MCF 10A (cell line): ENCODE data around the gene MRI1. TPM values are rescaled to one million over a fixed set of nuclear protein-coding genes. Genes with fewer than 3 reads are reported as not detected.

ENCODE experiments used
- BruUV-seq: library from RNA; stranded (reverse); fragments of 400-500 nt; replicated peaks from 2 replicates; lab custom pipeline; 2021; lab: Mats Ljungman, UMichigan
- CTCF ChIA-PET: fragments of 300-600 bp; sonication (Branson Sonifier 250); formaldehyde crosslinking; extraction: SDS; loops from one replicate; lab custom pipeline; 2021; ENCODE audit warnings: antibody characterized with exemption, inconsistent platforms; lab: Yijun Ruan, JAX
- POLR2A ChIA-PET: fragments of 300-600, 350-650 bp; sonication (Branson Sonifier 250); formaldehyde crosslinking; extraction: SDS; loops from one replicate; lab custom pipeline; 2020; ENCODE audit warnings: antibody characterized with exemption, inconsistent platforms; lab: Yijun Ruan, JAX
- DNase-seq: peaks from one replicate; pipeline ENCODE4 v3.0.0-alpha.2; 2018; ENCODE audit not compliant: unreplicated experiment
- H3K27ac Mint-ChIP-seq: one replicate; pipeline ENCODE4 v1.8.0; 2022; ENCODE audit warnings: mild to moderate bottlenecking, low read depth, mixed read lengths; ENCODE audit not compliant: unreplicated experiment
- H3K27me3 Mint-ChIP-seq: one replicate; pipeline ENCODE4 v1.8.0; 2022; ENCODE audit warnings: mixed read lengths; ENCODE audit not compliant: insufficient read depth, unreplicated experiment
- H3K36me3 Mint-ChIP-seq: one replicate; pipeline ENCODE4 v1.8.0; 2022; ENCODE audit warnings: mild to moderate bottlenecking, moderate library complexity, mixed read lengths; ENCODE audit not compliant: insufficient read depth, unreplicated experiment
- H3K4me1 Mint-ChIP-seq: one replicate; pipeline ENCODE4 v1.8.0; 2022; ENCODE audit warnings: mixed read lengths; ENCODE audit not compliant: insufficient read depth, unreplicated experiment
- H3K4me3 Mint-ChIP-seq: one replicate; pipeline ENCODE4 v1.8.0; 2022; ENCODE audit warnings: mild to moderate bottlenecking, moderate library complexity, mixed read lengths; ENCODE audit not compliant: unreplicated experiment
- H3K9me3 Mint-ChIP-seq: one replicate; pipeline ENCODE4 v1.8.0; 2022; ENCODE audit warnings: mixed read lengths; ENCODE audit not compliant: unreplicated experiment
- intact Hi-C: fragments of 100-400 bp; cut with micrococcal nuclease; formaldehyde crosslinking; loops from 2 replicates; pipeline ENCODE4 v1.14.1; 2022
- total RNA-seq: library from RNA; stranded (reverse); gene quantifications from 2 replicates; pipeline ENCODE4 v1.2.3, GENCODE V29; 2022
- TF ChIP-seq, protein P1 (sequence below): fragments of 200-600 bp; IDR thresholded peaks from one replicate; pipeline ENCODE4 v1.8.0; 2022; ENCODE audit warnings: antibody characterized with exemption, mild to moderate bottlenecking; ENCODE audit not compliant: unreplicated experiment

Gene MRI1
- total RNA-seq, 1 experiment from 2014 or later = 27.0 TPM

DNA sequence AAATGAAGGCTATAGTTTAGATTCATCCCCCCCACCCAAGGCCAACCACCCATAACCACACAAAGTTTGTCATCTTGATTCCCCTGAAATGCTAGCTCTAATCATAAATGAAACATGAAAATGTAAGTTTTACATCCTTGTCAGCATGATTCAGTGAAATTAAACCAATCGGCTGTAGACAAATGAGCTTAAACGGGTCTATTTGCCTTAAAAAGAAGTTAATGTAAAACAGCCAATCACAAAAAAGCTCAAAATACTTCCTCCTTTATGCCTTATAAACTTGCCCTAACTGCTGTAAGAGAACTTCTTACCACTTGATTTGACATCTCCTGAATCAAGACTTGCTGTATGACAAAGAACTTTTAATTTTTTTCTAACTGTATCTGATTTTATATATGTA lies 34.5 kb upstream of the MRI1 start:
- BruUV-seq = no TSS peak
- H3K4me3 Mint-ChIP-seq = no peak overlapping the region

DNA sequence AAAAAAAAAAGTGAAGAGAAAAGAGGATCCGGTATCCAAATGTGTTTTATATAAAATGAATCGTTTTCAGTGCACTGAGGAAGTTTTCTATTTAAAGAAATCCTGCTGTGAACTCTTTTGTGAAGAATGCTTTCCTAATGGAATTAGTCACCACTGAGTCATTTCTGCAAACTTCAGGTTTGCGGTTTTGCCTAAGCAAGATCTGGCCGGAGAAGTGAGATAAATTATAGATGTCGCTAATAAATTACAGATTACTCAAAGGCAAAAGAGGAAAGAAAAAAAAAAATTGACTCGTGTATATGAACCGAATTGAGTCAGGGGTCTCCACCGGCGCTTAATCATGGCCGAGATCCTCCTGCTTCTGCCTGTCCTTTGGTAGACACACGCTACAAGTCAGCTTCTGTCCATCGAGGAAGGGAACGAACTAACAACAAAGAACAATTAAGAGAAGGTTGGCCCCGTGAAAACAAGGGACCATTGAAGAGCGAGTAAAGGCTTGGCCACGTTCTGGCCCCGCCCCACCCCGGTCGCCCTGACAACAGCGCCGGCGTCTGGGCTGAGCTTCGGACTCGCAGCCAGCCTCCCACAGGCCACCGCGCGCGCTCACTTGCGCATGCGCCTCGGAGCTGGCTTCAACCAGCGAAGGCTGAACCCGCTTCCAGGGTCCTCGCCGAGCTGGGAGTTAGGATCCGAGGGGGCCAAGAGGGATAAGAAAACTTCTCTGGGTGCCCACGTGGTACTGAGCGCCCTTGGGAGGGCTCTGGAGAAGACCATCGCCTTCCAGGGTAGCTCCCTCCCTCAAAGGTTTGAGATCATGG lies 33.0 kb upstream of the MRI1 start:
- H3K4me1 Mint-ChIP-seq = peaks cover 18% of the 10 kb centered on the region
- peak; percentile 95 for DNase-seq
- TF ChIP-seq, protein P1, sequence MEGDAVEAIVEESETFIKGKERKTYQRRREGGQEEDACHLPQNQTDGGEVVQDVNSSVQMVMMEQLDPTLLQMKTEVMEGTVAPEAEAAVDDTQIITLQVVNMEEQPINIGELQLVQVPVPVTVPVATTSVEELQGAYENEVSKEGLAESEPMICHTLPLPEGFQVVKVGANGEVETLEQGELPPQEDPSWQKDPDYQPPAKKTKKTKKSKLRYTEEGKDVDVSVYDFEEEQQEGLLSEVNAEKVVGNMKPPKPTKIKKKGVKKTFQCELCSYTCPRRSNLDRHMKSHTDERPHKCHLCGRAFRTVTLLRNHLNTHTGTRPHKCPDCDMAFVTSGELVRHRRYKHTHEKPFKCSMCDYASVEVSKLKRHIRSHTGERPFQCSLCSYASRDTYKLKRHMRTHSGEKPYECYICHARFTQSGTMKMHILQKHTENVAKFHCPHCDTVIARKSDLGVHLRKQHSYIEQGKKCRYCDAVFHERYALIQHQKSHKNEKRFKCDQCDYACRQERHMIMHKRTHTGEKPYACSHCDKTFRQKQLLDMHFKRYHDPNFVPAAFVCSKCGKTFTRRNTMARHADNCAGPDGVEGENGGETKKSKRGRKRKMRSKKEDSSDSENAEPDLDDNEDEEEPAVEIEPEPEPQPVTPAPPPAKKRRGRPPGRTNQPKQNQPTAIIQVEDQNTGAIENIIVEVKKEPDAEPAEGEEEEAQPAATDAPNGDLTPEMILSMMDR = no peak
- peak overlapping the region; percentile 99 for H3K27ac Mint-ChIP-seq
- ChIA-PET POLR2A (interaction anchor here (0.5 to 6.2 kb wide), 25 partner anchors 8 to 614 kb away, joined by 3 to 47 read pairs (median 3); partner anchors contain the start of genes C19orf53 and MRI1), CTCF (interaction anchor here (0.7 to 1.8 kb wide), 6 partner anchors 10 to 153 kb away, joined by 3 to 13 read pairs (median 4); no protein-coding TSS in a partner anchor)
- BruUV-seq = TSS peak; percentile 91
- no peaks in the 10 kb centered on the region for H3K27me3 Mint-ChIP-seq
- intact Hi-C loops = loop anchor here (5.0 kb wide), 1 partner anchor 131 kb away; no protein-coding TSS in a partner anchor
- peaks cover under 1% of the 10 kb centered on the region for H3K36me3 Mint-ChIP-seq
- H3K4me3 Mint-ChIP-seq = peak overlapping the region; percentile 79
- H3K9me3 Mint-ChIP-seq = no peaks in the 10 kb centered on the region

More for the DNA sequence above, 34.5 kb upstream of the MRI1 start:
- TF ChIP-seq, protein P1 = no peak
- no peaks in the 10 kb centered on the region for H3K27me3 Mint-ChIP-seq
- POLR2A ChIA-PET = interaction anchor here (0.7 to 6.2 kb wide), 3 partner anchors 18 to 577 kb away, joined by 3 to 47 read pairs (median 4); a partner anchor contains a TSS
- H3K4me1 Mint-ChIP-seq = peaks cover 18% of the 10 kb centered on the region
- H3K9me3 Mint-ChIP-seq = no peaks in the 10 kb centered on the region
- intact Hi-C loops = loop anchor here (5.0 kb wide), 1 partner anchor 132 kb away; no protein-coding TSS in a partner anchor
- no peaks in the 10 kb centered on the region for H3K36me3 Mint-ChIP-seq
- H3K27ac Mint-ChIP-seq = peak overlapping the region; percentile 99
- DNase-seq = no peak
- CTCF ChIA-PET = interaction anchor here (0.6 to 1.8 kb wide), 8 partner anchors 8 to 706 kb away, joined by 3 to 9 read pairs (median 4); partner anchors contain the start of genes IER2 and STX10

DNA sequence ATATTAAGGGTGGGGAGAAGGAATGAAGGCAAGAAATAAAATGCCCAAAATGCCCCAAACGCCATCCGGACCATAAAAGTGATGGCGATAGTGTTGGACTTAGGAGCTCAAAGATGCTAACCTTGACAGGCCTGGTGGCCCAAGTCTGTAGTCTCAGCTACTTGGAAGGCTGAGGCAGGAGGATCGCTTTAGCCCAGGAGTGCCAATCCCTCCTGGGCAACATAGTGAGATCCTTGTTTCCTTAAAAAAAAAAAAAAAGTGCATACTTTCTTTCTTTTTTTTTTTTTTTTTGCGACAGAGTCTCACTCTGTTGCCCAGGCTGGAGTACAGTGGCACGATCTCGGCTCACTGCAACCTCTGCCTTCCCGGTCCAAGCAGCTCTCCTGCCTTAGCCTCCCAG lies 32.0 kb upstream of the MRI1 start:
- POLR2A ChIA-PET = interaction anchor here (0.6 to 6.2 kb wide), 12 partner anchors 8 to 610 kb away, joined by 3 to 47 read pairs (median 3); partner anchors contain the start of genes C19orf53 and MRI1
- TF ChIP-seq, protein P1 = no peak

More for the DNA sequence above, 32.0 kb upstream of the MRI1 start:
- peaks cover 5% of the 10 kb centered on the region for H3K36me3 Mint-ChIP-seq
- no peak for DNase-seq
- no TSS peak for BruUV-seq
- H3K27ac Mint-ChIP-seq = peak overlapping the region; percentile 99
- H3K27me3 Mint-ChIP-seq = no peaks in the 10 kb centered on the region
- H3K4me1 Mint-ChIP-seq = peaks cover 18% of the 10 kb centered on the region
- CTCF ChIA-PET = interaction anchor here (0.6 to 1.8 kb wide), 4 partner anchors 9 to 143 kb away, joined by 3 to 13 read pairs (median 4); no protein-coding TSS in a partner anchor
- intact Hi-C loops = loop anchor here (5.0 kb wide), 1 partner anchor 130 kb away; no protein-coding TSS in a partner anchor
- no peaks in the 10 kb centered on the region for H3K9me3 Mint-ChIP-seq
- peak overlapping the region; percentile 79 for H3K4me3 Mint-ChIP-seq
